Heart left ventricle (tissue), 13 donors: ENCODE results near the gene CFAP99.

Experiments used
- CTCF ChIP-seq, 12 donors: fragments of 200-600 bp; sonication (generic) in 4 of 12; IDR thresholded peaks; one replicate each; pipeline versions ENCODE4 v1.5.0 to v1.8.0; 2018 to 2022; ENCODE audit warnings: antibody characterized with exemption in 12 of 12, mild to moderate bottlenecking in 5 of 12
- POLR2A ChIP-seq, 2 donors: fragments of 450-650 bp; IDR thresholded peaks; one replicate each; pipeline ENCODE4 v1.6.1; 2017; ENCODE audit warnings: antibody characterized with exemption in 2 of 2, mild to moderate bottlenecking in 2 of 2, moderate library complexity in 2 of 2
- donor health status: ischemic (EF 13 %, LVEDD 7.1; RV severe dilation, severe dysfunction).
- donor health status: DM: no; HTN: yes; CAD: no.
- donor health status: DM: no; HTN: no; CAD: no.
- donor health status: ischemic (EF 25% LVEDD 6.9; RV normal size, moderate dysfunction).
- donor health status: ischemic (EF 25% LVEDD 5.7; RV mildly dilated, moderate dysfunction).
- donor health status: ischemic (EF 35%, LVEDD 5.7; RV mildly dilated, moderate dysfunction).
- donor health status: nonischemic (EF 11% LVEDD 7.7; RV severe dilation, severe dysfunction).
- donor health status: DM: yes; HTN: yes; CAD: no.
- donor health status: PGD.
- donor health status: ischemic (EF 29% LVEDD 5.4; RV normal size, mild dysfunction).
- donor health status: nonischemic (EF 23%, LVEDD 6.1; RV moderate dilation, normal function).

- TF ChIP-seq CTCF (IDR thresholded peaks at IDR 0.05) = no peak
- no peak for TF ChIP-seq POLR2A (IDR thresholded peaks at IDR 0.05)
Observed at GRCh38 chr4:2407991-2408342, 10.8 kb upstream of the CFAP99 start.
